22Rv1 (cell line): ENCODE results near the gene NAA35.

ENCODE experiments used
- H3K27ac ChIP-seq: fragments of 450-650 bp; 2 replicates; pipeline ENCODE4 v1.5.1; 2017
- ZFX ChIP-seq: fragments of 450-650 bp; IDR thresholded peaks from 2 replicates; pipeline ENCODE4 v1.6.1; 2017; ENCODE audit warnings: antibody characterized with exemption, borderline replicate concordance
- TF ChIP-seq, protein P1 (sequence below): fragments of 450-650 bp; IDR thresholded peaks from 2 replicates; pipeline ENCODE4 v1.5.1; 2017; ENCODE audit warnings: mild to moderate bottlenecking

The NAA35 gene

DNA sequence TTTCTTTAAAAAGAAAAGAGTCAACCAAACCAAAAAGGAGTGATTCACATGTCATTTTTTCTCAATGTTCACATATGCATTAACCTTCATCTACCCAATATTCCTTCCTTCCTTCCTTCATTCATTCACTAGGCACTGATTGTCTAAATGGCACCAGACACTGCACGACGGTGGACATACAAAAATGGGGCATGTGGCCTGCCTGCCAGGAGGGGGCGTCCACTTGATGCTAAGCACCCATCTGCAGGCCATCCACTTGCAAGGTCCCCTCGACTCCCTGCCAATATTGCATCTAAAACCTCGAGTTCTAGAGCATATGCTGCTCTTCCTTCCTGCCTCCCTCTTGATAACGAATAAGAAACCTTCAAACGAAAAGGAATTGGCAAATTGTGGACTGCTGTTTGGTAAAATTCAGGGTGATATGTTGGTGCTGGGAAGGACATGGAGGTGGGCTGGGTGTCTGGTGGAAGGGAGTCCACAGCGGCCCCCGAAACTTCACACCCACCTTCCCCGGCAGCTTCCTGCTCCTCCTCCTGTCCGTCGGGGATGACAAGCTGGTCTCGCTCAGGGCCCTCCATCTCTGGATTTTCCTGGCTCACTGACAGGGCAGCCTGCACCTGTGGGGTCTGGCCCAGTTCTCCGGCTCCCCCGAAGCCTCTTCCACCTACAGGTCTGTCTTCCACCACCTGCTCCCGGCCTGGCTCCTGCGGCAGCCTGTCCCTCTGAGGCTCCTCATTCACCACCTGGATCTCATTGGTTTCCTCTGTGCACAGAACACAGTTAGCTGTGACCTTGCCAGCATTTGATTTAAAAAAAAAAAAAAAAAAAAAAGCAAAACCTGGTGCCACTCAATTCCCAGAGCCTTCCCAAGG lies 94.2 kb downstream of the NAA35 start:
- TF ChIP-seq, protein P1, sequence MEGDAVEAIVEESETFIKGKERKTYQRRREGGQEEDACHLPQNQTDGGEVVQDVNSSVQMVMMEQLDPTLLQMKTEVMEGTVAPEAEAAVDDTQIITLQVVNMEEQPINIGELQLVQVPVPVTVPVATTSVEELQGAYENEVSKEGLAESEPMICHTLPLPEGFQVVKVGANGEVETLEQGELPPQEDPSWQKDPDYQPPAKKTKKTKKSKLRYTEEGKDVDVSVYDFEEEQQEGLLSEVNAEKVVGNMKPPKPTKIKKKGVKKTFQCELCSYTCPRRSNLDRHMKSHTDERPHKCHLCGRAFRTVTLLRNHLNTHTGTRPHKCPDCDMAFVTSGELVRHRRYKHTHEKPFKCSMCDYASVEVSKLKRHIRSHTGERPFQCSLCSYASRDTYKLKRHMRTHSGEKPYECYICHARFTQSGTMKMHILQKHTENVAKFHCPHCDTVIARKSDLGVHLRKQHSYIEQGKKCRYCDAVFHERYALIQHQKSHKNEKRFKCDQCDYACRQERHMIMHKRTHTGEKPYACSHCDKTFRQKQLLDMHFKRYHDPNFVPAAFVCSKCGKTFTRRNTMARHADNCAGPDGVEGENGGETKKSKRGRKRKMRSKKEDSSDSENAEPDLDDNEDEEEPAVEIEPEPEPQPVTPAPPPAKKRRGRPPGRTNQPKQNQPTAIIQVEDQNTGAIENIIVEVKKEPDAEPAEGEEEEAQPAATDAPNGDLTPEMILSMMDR: peak; percentile 74
- TF ChIP-seq ZFX: no peak
- H3K27ac ChIP-seq: no peak overlapping the region

DNA sequence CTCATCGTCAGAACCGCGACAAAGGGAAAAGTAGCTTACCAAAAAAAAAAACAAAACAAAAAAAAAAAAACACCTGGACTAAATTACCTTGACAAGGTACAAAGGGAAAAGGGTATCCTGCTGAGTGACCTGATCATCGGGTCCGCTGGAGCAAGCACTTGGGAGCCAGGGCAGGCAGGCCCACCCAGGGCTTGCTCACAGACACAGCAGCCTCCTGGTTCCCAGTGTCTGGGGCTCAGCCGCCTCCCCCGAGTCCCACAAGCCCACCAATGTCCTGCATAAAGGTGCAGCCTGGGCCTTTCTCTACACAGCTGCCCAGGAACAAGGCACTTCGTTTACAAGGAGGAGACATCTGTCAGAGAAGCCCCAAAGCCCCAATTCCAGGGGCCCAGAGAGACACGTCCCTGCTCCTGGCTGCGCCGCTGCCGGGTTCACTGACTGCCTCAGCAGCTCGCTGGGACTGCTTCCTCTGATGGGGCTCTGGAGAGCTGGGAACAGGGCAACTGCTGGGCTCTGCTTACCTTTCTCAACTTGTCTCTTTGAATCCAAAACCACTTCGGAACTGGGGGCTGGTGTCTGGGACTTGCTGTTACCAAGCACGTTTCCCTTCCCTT lies 95.0 kb downstream of the NAA35 start:
- TF ChIP-seq, protein P1: no peak
- TF ChIP-seq ZFX: no peak

DNA sequence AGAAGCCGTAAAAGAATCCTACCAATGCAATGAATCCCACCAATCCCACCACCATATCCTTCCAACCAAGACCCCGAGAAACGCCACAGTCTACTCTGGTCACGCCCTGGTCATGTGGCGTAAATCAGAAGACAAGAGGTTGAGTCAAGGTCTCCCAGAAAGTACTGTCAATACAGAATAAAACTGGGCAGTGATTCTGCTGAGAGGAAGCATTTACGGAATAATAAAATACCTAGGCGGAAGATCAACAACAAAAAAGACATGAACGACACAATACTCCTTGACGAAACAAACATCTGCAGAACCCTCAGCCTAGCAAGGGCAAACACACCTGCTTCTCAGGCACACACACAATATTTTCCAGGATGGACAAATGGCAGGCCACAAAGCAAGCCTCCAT lies 95.6 kb downstream of the NAA35 start:
- TF ChIP-seq, protein P1: no peak
- no peak for TF ChIP-seq ZFX
- H3K27ac ChIP-seq: no peak overlapping the region

More for the DNA sequence above, 95.0 kb downstream of the NAA35 start:
- no peak overlapping the region for H3K27ac ChIP-seq

DNA sequence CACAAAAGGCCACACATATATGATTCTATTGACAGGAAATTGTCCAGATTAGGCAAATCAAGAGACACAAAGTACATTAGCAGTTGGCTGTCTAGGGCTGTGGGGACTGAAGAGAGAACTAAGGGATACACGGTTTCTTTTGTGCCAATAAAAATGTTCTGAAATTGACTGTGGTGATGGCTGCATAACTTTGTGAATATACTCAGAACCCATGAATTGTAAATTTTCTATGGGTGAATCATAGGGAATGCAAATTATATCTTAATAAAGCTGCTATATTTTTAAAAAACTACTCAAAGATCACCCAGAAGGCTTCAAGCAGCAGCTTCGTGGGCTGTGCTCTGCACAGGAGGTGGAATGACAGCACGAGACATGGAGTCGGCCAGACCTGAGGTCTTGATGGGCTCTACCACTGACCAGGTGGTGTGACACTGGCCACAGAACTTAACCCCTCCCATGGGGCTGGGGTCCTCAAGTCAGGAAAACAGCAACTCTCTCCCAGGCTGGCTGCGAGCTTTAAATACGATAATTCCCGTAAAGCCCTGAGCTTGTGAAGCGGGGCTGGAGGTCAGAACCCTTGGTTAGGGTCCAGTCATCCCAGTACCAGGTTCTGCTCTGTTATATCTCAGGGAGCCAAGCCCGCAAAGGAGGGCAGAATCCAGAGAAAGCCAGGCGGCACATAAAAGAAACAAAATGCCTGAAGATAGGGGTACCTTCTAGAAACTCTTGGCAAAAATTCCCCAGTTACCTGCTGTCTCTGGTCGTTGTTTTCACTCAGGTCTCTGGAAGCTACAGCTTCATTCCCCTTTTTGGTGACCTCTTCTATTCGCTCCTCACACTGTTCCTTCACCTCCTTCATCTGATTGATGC lies 99.3 kb downstream of the NAA35 start:
- TF ChIP-seq, protein P1: no peak
- TF ChIP-seq ZFX: no peak
- H3K27ac ChIP-seq: no peak overlapping the region

DNA sequence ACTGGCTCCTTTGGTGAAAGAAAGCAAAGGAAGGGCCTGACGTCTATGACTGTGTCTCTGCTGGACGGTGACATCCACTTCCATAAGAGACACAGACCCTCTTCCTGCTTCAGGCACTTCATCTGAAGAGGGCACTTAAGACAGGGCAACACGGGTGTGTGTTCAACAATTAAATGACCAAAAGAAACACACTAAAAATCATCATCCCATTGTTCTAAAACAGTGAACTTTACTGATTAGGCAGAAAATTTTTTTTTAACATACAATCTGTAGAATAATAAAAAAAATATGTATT lies 99.9 kb downstream of the NAA35 start:
- TF ChIP-seq, protein P1: no peak
- no peak for TF ChIP-seq ZFX

DNA sequence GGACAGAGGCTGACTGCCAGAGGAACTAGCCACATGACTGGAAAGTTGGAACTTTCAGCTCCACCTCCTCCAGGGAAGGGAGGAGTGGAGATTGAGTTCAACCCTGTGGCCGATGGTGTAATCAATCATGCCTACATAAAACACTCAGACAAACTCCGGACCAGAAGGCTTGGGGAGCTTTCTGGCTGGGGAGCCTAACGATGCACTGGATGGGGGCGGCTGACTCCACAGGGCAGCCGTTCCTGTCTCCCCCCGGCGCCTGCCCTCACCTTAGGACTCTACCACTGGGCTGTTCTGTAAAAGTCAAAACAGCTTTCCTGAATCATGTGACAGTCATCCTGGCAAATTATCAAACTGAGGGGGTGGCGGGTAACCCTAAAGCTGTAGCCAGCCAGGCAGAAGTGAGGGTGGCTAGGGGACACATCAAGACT lies 100.4 kb downstream of the NAA35 start:
- TF ChIP-seq ZFX: no peak
- TF ChIP-seq, protein P1: no peak
- H3K27ac ChIP-seq: no peak overlapping the region

More for the DNA sequence above, 99.9 kb downstream of the NAA35 start:
- no peak overlapping the region for H3K27ac ChIP-seq
